HEK293 (cell line): ENCODE results near the gene ATP2A3.
A peak's percentile ranks its signal among the peaks of the same experiment; 100 is the strongest.

ENCODE experiments used
- CTCF ChIA-PET: fragments of 350-600 bp; formaldehyde crosslinking; extraction: SDS; loops from one replicate; lab custom pipeline; 2021; ENCODE audit warnings: antibody characterized with exemption; lab: Yijun Ruan, JAX
- POLR2A ChIA-PET: fragments of 300-600 bp; formaldehyde crosslinking; extraction: SDS; loops from one replicate; lab custom pipeline; 2020; ENCODE audit warnings: antibody characterized with exemption, inconsistent platforms; lab: Yijun Ruan, JAX
- H3K27ac ChIP-seq: fragments of 200-500 bp; sonication (Bioruptor generic); 2 replicates; pipeline ENCODE4 v1.5.1; 2014; ENCODE audit warnings: low read depth, low read length, control low read depth, inconsistent platforms; ENCODE audit errors: extremely low read depth
- H3K36me3 ChIP-seq, 2 experiments: fragments of 200-500 bp in 1 of 2; sonication (Bioruptor generic) in 1 of 2; 1 replicate in 1 of 2; 2 replicates in 1 of 2; pipeline ENCODE4 v1.5.1; 2014 to 2017; ENCODE audit warnings: inconsistent platforms in 2 of 2, low read length in 2 of 2; ENCODE audit not compliant: control insufficient read depth in 2 of 2, insufficient read depth in 1 of 2
- H3K4me1 ChIP-seq: fragments of 200-500 bp; sonication (Bioruptor generic); 2 replicates; pipeline ENCODE4 v1.5.1; 2014; ENCODE audit warnings: mild to moderate bottlenecking, low read length, inconsistent platforms; ENCODE audit not compliant: control insufficient read depth, insufficient read depth
- H3K4me3 ChIP-seq: 2 replicates; pipeline ENCODE4 v1.5.1; 2011; ENCODE audit warnings: low read depth, mild to moderate bottlenecking, control low read depth, low read length, moderate library complexity
- H3K9me3 ChIP-seq: fragments of 200-500 bp; sonication (Bioruptor generic); 2 replicates; pipeline ENCODE4 v1.5.1; 2014; ENCODE audit warnings: low read depth, low read length, inconsistent platforms; ENCODE audit not compliant: control insufficient read depth, insufficient read depth
- AEBP2 ChIP-seq: fragments of 450-650 bp; formaldehyde crosslinking; IDR thresholded peaks from 2 replicates; pipeline ENCODE4 v1.5.1; 2016; ENCODE audit warnings: missing biosample characterization, missing genetic modification characterization, borderline replicate concordance
- INSM2 ChIP-seq: fragments of 450-650 bp; formaldehyde crosslinking; IDR thresholded peaks from 2 replicates; pipeline ENCODE4 v1.5.1; 2016; ENCODE audit warnings: missing biosample characterization, missing genetic modification characterization
- PRDM10 ChIP-seq: fragments of 450-650 bp; formaldehyde crosslinking; IDR thresholded peaks from 2 replicates; pipeline ENCODE4 v1.5.1; 2016; ENCODE audit warnings: missing biosample characterization, missing genetic modification characterization
- SCRT1 ChIP-seq: fragments of 450-650 bp; formaldehyde crosslinking; IDR thresholded peaks from 2 replicates; pipeline ENCODE4 v1.5.1; 2016; ENCODE audit warnings: missing biosample characterization, missing genetic modification characterization, borderline replicate concordance
- ZNF146 ChIP-seq: fragments of 450-650 bp; formaldehyde crosslinking; IDR thresholded peaks from 2 replicates; pipeline ENCODE4 v1.5.1; 2016; ENCODE audit warnings: missing biosample characterization, missing genetic modification characterization
- ZNF148 ChIP-seq: fragments of 450-650 bp; formaldehyde crosslinking; IDR thresholded peaks from 2 replicates; pipeline ENCODE4 v1.5.0; 2017; ENCODE audit warnings: missing biosample characterization, missing genetic modification characterization, borderline replicate concordance
- ZNF214 ChIP-seq: fragments of 450-650 bp; formaldehyde crosslinking; IDR thresholded peaks from 2 replicates; pipeline ENCODE4 v1.5.1; 2017; ENCODE audit warnings: missing biosample characterization, mild to moderate bottlenecking, missing genetic modification characterization, borderline replicate concordance
- ZNF221 ChIP-seq: fragments of 450-650 bp; formaldehyde crosslinking; IDR thresholded peaks from 2 replicates; pipeline ENCODE4 v1.5.1; 2017; ENCODE audit warnings: missing biosample characterization, missing genetic modification characterization, borderline replicate concordance
- ZNF280D ChIP-seq: fragments of 450-650 bp; formaldehyde crosslinking; IDR thresholded peaks from 2 replicates; pipeline ENCODE4 v1.5.1; 2016; ENCODE audit warnings: missing biosample characterization, missing genetic modification characterization
- ZNF335 ChIP-seq: fragments of 450-650 bp; formaldehyde crosslinking; conservative IDR thresholded peaks from 2 replicates; pipeline ENCODE4 v1.5.1; 2016; ENCODE audit warnings: missing biosample characterization, missing genetic modification characterization
- ZNF362 ChIP-seq: fragments of 450-650 bp; formaldehyde crosslinking; IDR thresholded peaks from 2 replicates; pipeline ENCODE4 v1.5.1; 2016; ENCODE audit warnings: missing biosample characterization, missing genetic modification characterization
- ZNF366 ChIP-seq: fragments of 450-650 bp; formaldehyde crosslinking; conservative IDR thresholded peaks from 2 replicates; pipeline ENCODE4 v1.5.1; 2016; ENCODE audit warnings: missing biosample characterization, missing genetic modification characterization
- ZNF37A ChIP-seq: fragments of 450-650 bp; IDR thresholded peaks from 2 replicates; pipeline ENCODE4 v1.5.1; 2018; ENCODE audit warnings: missing biosample characterization, missing genetic modification characterization
- ZNF548 ChIP-seq: fragments of 450-650 bp; formaldehyde crosslinking; IDR thresholded peaks from 2 replicates; pipeline ENCODE4 v1.5.1; 2016; ENCODE audit warnings: missing biosample characterization, missing genetic modification characterization
- ZNF580 ChIP-seq: fragments of 450-650 bp; formaldehyde crosslinking; IDR thresholded peaks from 2 replicates; pipeline ENCODE4 v1.5.1; 2016; ENCODE audit warnings: missing biosample characterization, missing genetic modification characterization
- ZNF621 ChIP-seq: fragments of 450-650 bp; formaldehyde crosslinking; IDR thresholded peaks from 2 replicates; pipeline ENCODE4 v1.5.1; 2017; ENCODE audit warnings: missing biosample characterization, missing genetic modification characterization
- ZNF785 ChIP-seq: fragments of 450-650 bp; formaldehyde crosslinking; IDR thresholded peaks from 2 replicates; pipeline ENCODE4 v1.5.1; 2016; ENCODE audit warnings: missing biosample characterization, missing genetic modification characterization

Gene ATP2A3

GRCh38 chr17:3935825-3936355 lies 28.3 kb downstream of the ATP2A3 start:
- Histone ChIP-seq H3K36me3 (peaks cover 0 to 17% of the 10 kb centered on the region in 2 experiments; a peak in 2 of 3 replicates), H3K27ac (no peak overlapping the region), H3K4me1 (no peaks in the 10 kb centered on the region), H3K9me3 (no peaks in the 10 kb centered on the region), H3K4me3 (no peak overlapping the region)
- POLR2A ChIA-PET: no interaction called here
- CTCF ChIA-PET: interaction anchor here (0.6 to 4.1 kb wide), 8 partner anchors 19 to 201 kb away, joined by 3 to 17 read pairs (median 8); partner anchors contain the start of gene P2RX1
- TF ChIP-seq ZNF280D (tag by site-specific recombination) (0 out of 2 replicates have a peak, but pooled peaks have one; percentile 25), ZNF146 (tag by site-specific recombination) (no peak), ZNF580 (tag by site-specific recombination) (peak; percentile 80), SCRT1 (tag by site-specific recombination) (peak; percentile 36; the same call in 1 of the 2 replicates), ZNF366 (tag by site-specific recombination) (no peak), ZNF214 (tag by site-specific recombination) (no peak), ZNF148 (tag by site-specific recombination) (no peak), ZNF548 (tag by site-specific recombination) (no peak), ZNF221 (tag by site-specific recombination) (no peak), ZNF621 (no peak), AEBP2 (tag by site-specific recombination) (no peak), ZNF37A (tag by site-specific recombination) (no peak)

- Histone ChIP-seq H3K36me3 (peaks cover 0 to 16% of the 10 kb centered on the region in 2 experiments; a peak in 2 of 3 replicates), H3K4me3 (no peak overlapping the region), H3K9me3 (no peaks in the 10 kb centered on the region), H3K27ac (no peak overlapping the region), H3K4me1 (no peaks in the 10 kb centered on the region)
- ChIA-PET CTCF (interaction anchor here (0.6 to 4.1 kb wide), 19 partner anchors 9 to 196 kb away, joined by 3 to 17 read pairs (median 5); partner anchors contain the start of gene P2RX1), POLR2A (no interaction called here)
- TF ChIP-seq ZNF146 (tag by site-specific recombination) (no peak), INSM2 (tag by site-specific recombination) (no peak), ZNF362 (tag by site-specific recombination) (peak; percentile 76), ZNF335 (tag by site-specific recombination) (peak; percentile 64), ZNF785 (tag by site-specific recombination) (no peak), PRDM10 (tag by site-specific recombination) (peak; percentile 56)
These were observed 29.1 kb downstream of the ATP2A3 start for GRCh38 chr17:3935140-3935542.
